H1 (cell line): ENCODE results near the gene ATP9B. TPM values are rescaled to one million over a fixed set of nuclear protein-coding genes. Genes with fewer than 3 reads are reported as not detected.

Experiments used
- CTCF ChIA-PET: fragments of 300-600 bp; sonication (Branson Sonifier 250); formaldehyde crosslinking; loops from one replicate; lab custom pipeline; 2021; ENCODE audit not compliant: partially characterized antibody; lab: Charles Lee
- POLR2A ChIA-PET: fragments of 300-600 bp; sonication (Branson Sonifier 250); formaldehyde crosslinking; loops from one replicate; lab custom pipeline; 2021; ENCODE audit warnings: inconsistent platforms; ENCODE audit not compliant: partially characterized antibody; lab: Charles Lee
- DNase-seq, 2 experiments: peaks; one replicate each; pipeline versions ENCODE4 v3.0.0 to v3.0.0-alpha.2; 2010 to 2022; ENCODE audit warnings: low spot score in 2 of 2, low read depth in 1 of 2, mixed read lengths in 1 of 2
- FAIRE-seq: peaks from 2 replicates; lab custom pipeline; 2011; peaks lifted over from hg19 to GRCh38; lab: Jason Lieb, UNC
- H2AFZ ChIP-seq: 2 replicates; pipeline ENCODE4 v1.8.1; 2012; ENCODE audit warnings: low read length, inconsistent platforms
- H2AK5ac ChIP-seq: 2 replicates; pipeline ENCODE4 v1.6.1; 2013; ENCODE audit warnings: low read depth, low read length
- H2BK120ac ChIP-seq: replicated peaks from 2 replicates; pipeline ENCODE3; 2013; ENCODE audit warnings: low read depth, low read length, inconsistent platforms
- H2BK12ac ChIP-seq: 2 replicates; pipeline ENCODE4 v1.6.1; 2013; ENCODE audit warnings: low read depth, low read length
- H2BK15ac ChIP-seq: 2 replicates; pipeline ENCODE4 v1.6.1; 2013; ENCODE audit warnings: low read length
- H2BK20ac ChIP-seq: 2 replicates; pipeline ENCODE4 v1.6.1; 2013; ENCODE audit warnings: low read length
- H2BK5ac ChIP-seq: 2 replicates; pipeline ENCODE4 v1.6.1; 2013; ENCODE audit warnings: low read depth, low read length
- H3K14ac ChIP-seq: 2 replicates; pipeline ENCODE4 v1.6.1; 2013; ENCODE audit warnings: inconsistent platforms; ENCODE audit not compliant: insufficient read length
- H3K18ac ChIP-seq: 2 replicates; pipeline ENCODE4 v1.6.1; 2013; ENCODE audit warnings: low read length; ENCODE audit errors: extremely low read depth
- H3K23ac ChIP-seq: 2 replicates; pipeline ENCODE4 v1.6.1; 2013; ENCODE audit warnings: inconsistent platforms; ENCODE audit not compliant: insufficient read length
- H3K23me2 ChIP-seq: 2 replicates; pipeline ENCODE4 v1.6.1; 2013; ENCODE audit warnings: low read depth, low read length
- H3K27ac ChIP-seq: 2 replicates; pipeline ENCODE4 v1.6.1; 2011; ENCODE audit warnings: low read depth, low read length, inconsistent platforms
- H3K27me3 ChIP-seq, 4 experiments: replicated peaks in 1 of 4; 1 replicate in 1 of 4; 2 replicates in 3 of 4; pipeline versions ENCODE4 v1.6.1 to v1.8.1; 2011 to 2013; ENCODE audit warnings: low read length in 3 of 4, mild to moderate bottlenecking in 3 of 4, inconsistent platforms in 2 of 4, mixed read lengths in 2 of 4, moderate library complexity in 1 of 4; ENCODE audit not compliant: control insufficient read depth in 3 of 4, insufficient read depth in 3 of 4; ENCODE audit errors: extremely low read depth in 1 of 4
- H3K36me3 ChIP-seq, 4 experiments: 2 replicates each; pipeline versions ENCODE4 v1.6.1 to v1.8.1; 2011 to 2013; ENCODE audit warnings: mild to moderate bottlenecking in 4 of 4, low read length in 3 of 4, moderate library complexity in 2 of 4, control low read depth in 1 of 4, inconsistent platforms in 1 of 4; ENCODE audit not compliant: insufficient read depth in 4 of 4, control insufficient read depth in 2 of 4
- H3K4ac ChIP-seq: replicated peaks from 2 replicates; pipeline ENCODE3; 2013; ENCODE audit warnings: low read length, low read depth, mixed read lengths, inconsistent platforms; ENCODE audit not compliant: insufficient read length
- H3K4me1 ChIP-seq, 4 experiments: replicated peaks in 1 of 4; 1 replicate in 1 of 4; 2 replicates in 3 of 4; pipeline versions ENCODE4 v1.6.1 to v1.8.1; 2011 to 2013; ENCODE audit warnings: low read length in 3 of 4, inconsistent platforms in 2 of 4, mixed read lengths in 1 of 4; ENCODE audit not compliant: insufficient read depth in 4 of 4, control insufficient read depth in 3 of 4
- H3K4me2 ChIP-seq, 2 experiments: 2 replicates each; pipeline versions ENCODE4 v1.6.1 to v1.8.1; 2011 to 2013; ENCODE audit warnings: low read depth in 2 of 2, low read length in 2 of 2, control low read depth in 1 of 2, inconsistent platforms in 1 of 2, mild to moderate bottlenecking in 1 of 2; ENCODE audit not compliant: insufficient read depth in 1 of 2
- H3K4me3 ChIP-seq, 4 experiments: fragments of 200-600, 300-600 bp in 1 of 4; sonication (generic), shearing (Covaris generic), sonication (Bioruptor Twin) in 1 of 4; 2 replicates each; pipeline versions ENCODE4 v1.5.1 to v1.8.1; 2011 to 2016; ENCODE audit warnings: low read length in 4 of 4, low read depth in 3 of 4, control low read depth in 2 of 4, inconsistent platforms in 2 of 4, mild to moderate bottlenecking in 2 of 4, mixed read lengths in 1 of 4, moderate library complexity in 1 of 4; ENCODE audit not compliant: insufficient read depth in 2 of 4; ENCODE audit errors: extremely low read depth in 1 of 4
- H3K56ac ChIP-seq: replicated peaks from 2 replicates; pipeline ENCODE3; 2013; ENCODE audit warnings: low read depth, mild to moderate bottlenecking, mixed read lengths, low read length, inconsistent platforms; ENCODE audit not compliant: insufficient read length
- H3K79me1 ChIP-seq: 2 replicates; pipeline ENCODE4 v1.6.1; 2013; ENCODE audit warnings: low read depth, low read length, control low read depth
- H3K79me2 ChIP-seq, 2 experiments: 2 replicates each; pipeline versions ENCODE4 v1.6.1 to v1.8.1; 2012 to 2013; ENCODE audit warnings: low read length in 2 of 2, mild to moderate bottlenecking in 2 of 2, inconsistent platforms in 1 of 2; ENCODE audit not compliant: insufficient read depth in 2 of 2, control insufficient read depth in 1 of 2
- H3K9ac ChIP-seq, 4 experiments: replicated peaks in 1 of 4; 1 replicate in 1 of 4; 2 replicates in 3 of 4; pipeline versions ENCODE4 v1.6.1 to v1.8.1; 2011 to 2013; ENCODE audit warnings: low read depth in 3 of 4, low read length in 3 of 4, control low read depth in 2 of 4, mild to moderate bottlenecking in 2 of 4, moderate library complexity in 2 of 4, inconsistent platforms in 1 of 4; ENCODE audit errors: extremely low read depth in 1 of 4
- H3K9me3 ChIP-seq, 2 experiments: 2 replicates each; pipeline versions ENCODE4 v1.6.1 to v1.8.1; 2012 to 2013; ENCODE audit warnings: mild to moderate bottlenecking in 2 of 2, moderate library complexity in 2 of 2, control low read depth in 1 of 2, inconsistent platforms in 1 of 2, low read depth in 1 of 2, low read length in 1 of 2, mixed read lengths in 1 of 2; ENCODE audit not compliant: insufficient read depth in 2 of 2
- H4K20me1 ChIP-seq, 2 experiments: replicated peaks in 1 of 2; 2 replicates each; pipeline versions ENCODE3 to v1.8.1; 2011 to 2013; ENCODE audit warnings: inconsistent platforms in 2 of 2, low read length in 2 of 2, mild to moderate bottlenecking in 1 of 2; ENCODE audit not compliant: insufficient read depth in 2 of 2, control insufficient read depth in 1 of 2
- H4K5ac ChIP-seq: 2 replicates; pipeline ENCODE4 v1.6.1; 2013; ENCODE audit warnings: low read length, low read depth, mixed read lengths, inconsistent platforms; ENCODE audit not compliant: insufficient read length
- H4K8ac ChIP-seq: 2 replicates; pipeline ENCODE4 v1.8.0; 2013; ENCODE audit warnings: mild to moderate bottlenecking, moderate library complexity, low read length, inconsistent platforms; ENCODE audit not compliant: insufficient read depth; ENCODE audit errors: extremely low read depth
- H4K91ac ChIP-seq: replicated peaks from 2 replicates; pipeline ENCODE3; 2013; ENCODE audit warnings: low read length, mixed read lengths, inconsistent platforms; ENCODE audit not compliant: insufficient read length
- BACH1 ChIP-seq: IDR thresholded peaks from 2 replicates; pipeline ENCODE4 v1.6.1; 2012; ENCODE audit warnings: low read length, improper control_type of control experiment
- CBX5 ChIP-seq: fragments of 300-800, 300-1000 bp; sonication (generic); IDR thresholded peaks from 2 replicates; pipeline ENCODE4 v1.7.1; 2016; ENCODE audit warnings: antibody characterized with exemption, low read length, low read depth
- CREB1 ChIP-seq: IDR thresholded peaks from 2 replicates; pipeline ENCODE4 v1.6.1; 2012; ENCODE audit warnings: inconsistent platforms
- KDM1A ChIP-seq: fragments of 200-600, 300-600 bp; sonication (generic); IDR thresholded peaks from 2 replicates; pipeline ENCODE4 v1.7.1; 2016; ENCODE audit warnings: mild to moderate bottlenecking, low read length, borderline replicate concordance
- RAD21 ChIP-seq, 2 experiments: IDR thresholded peaks in 1 of 2; conservative IDR thresholded peaks in 1 of 2; 2 replicates each; pipeline ENCODE4 v1.6.1; 2011; ENCODE audit warnings: low read depth in 2 of 2, low read length in 2 of 2, improper control_type of control experiment in 1 of 2, inconsistent platforms in 1 of 2, mild to moderate bottlenecking in 1 of 2, moderate library complexity in 1 of 2
- SIN3A ChIP-seq, 2 experiments: IDR thresholded peaks in 1 of 2; conservative IDR thresholded peaks in 1 of 2; 2 replicates each; pipeline ENCODE4 v1.6.1; 2011 to 2012; ENCODE audit warnings: low read length in 2 of 2, improper control_type of control experiment in 1 of 2, low read depth in 1 of 2, mild to moderate bottlenecking in 1 of 2
- SIRT6 ChIP-seq: IDR thresholded peaks from one replicate; pipeline ENCODE4 v1.7.1; 2012; ENCODE audit warnings: low read length, inconsistent platforms
- TAF1 ChIP-seq: IDR thresholded peaks from 2 replicates; pipeline ENCODE4 v1.6.1; 2011; ENCODE audit warnings: mild to moderate bottlenecking, low read depth, low read length
- TBP ChIP-seq: IDR thresholded peaks from 2 replicates; pipeline ENCODE4 v1.6.1; 2011; ENCODE audit warnings: low read depth, low read length, improper control_type of control experiment
- YY1 ChIP-seq: IDR thresholded peaks from 2 replicates; pipeline ENCODE4 v1.6.1; 2011; ENCODE audit warnings: low read depth, mild to moderate bottlenecking, low read length
- WGBS, 2 experiments: shearing (Covaris generic) in 1 of 2; methylation state at CpG; one replicate each; pipeline versions ENCODE4 v1.1.6 to v1.1.7; 2013 to 2015; ENCODE audit warnings: low lambda C conversion rate in 2 of 2, mixed read lengths in 2 of 2, inconsistent platforms in 1 of 2, low coverage in 1 of 2, missing lambda C conversion rate in 1 of 2; ENCODE audit not compliant: insufficient replicate concordance in 2 of 2, insufficient coverage in 1 of 2, insufficient read length in 1 of 2; ENCODE audit errors: extremely low coverage in 1 of 2, missing lambda C conversion rate in 1 of 2; 5-methylcytosine and 5-hydroxymethylcytosine counted together
- polyA plus RNA-seq, 7 experiments: library from polyadenylated mRNA; depleted of rRNA in 3 of 7; stranded (reverse) in 5 of 7; unstranded in 2 of 7; fragments of >200 nt in 5 of 7; fragments of 200-250 nt in 2 of 7; gene quantifications; 1 replicate in 5 of 7; 2 replicates in 1 of 7; 4 replicates in 1 of 7; pipeline versions ENCODE4 v1.2.1 to v1.2.3, GENCODE V29; 2011 to 2013; ENCODE audit warnings: missing spikeins in 2 of 7, mixed read lengths in 2 of 7
- total RNA-seq: library from RNA; stranded (reverse); fragmentation: NEBNext Ultra II Directional; extraction: Animal tissue kit (Norgen Biotek cat#: 25700); gene quantifications from 2 replicates; pipeline ENCODE4 v1.2.1, GENCODE V29; 2021
- TF ChIP-seq, protein P1 (sequence below): IDR thresholded peaks from 2 replicates; pipeline ENCODE4 v1.6.1; 2011; ENCODE audit warnings: low read depth, mild to moderate bottlenecking, low read length; ENCODE audit not compliant: insufficient read depth
- TF ChIP-seq, protein P2 (sequence below): IDR thresholded peaks from 2 replicates; pipeline ENCODE4 v1.6.1; 2012; ENCODE audit warnings: inconsistent platforms

Gene ATP9B
- total and polyA plus RNA-seq, 2 of the 8 experiments (the other 6 are each of a cell fraction or from before 2014, with no cell fraction given) = 15.1 to 21.7 TPM

DNA sequence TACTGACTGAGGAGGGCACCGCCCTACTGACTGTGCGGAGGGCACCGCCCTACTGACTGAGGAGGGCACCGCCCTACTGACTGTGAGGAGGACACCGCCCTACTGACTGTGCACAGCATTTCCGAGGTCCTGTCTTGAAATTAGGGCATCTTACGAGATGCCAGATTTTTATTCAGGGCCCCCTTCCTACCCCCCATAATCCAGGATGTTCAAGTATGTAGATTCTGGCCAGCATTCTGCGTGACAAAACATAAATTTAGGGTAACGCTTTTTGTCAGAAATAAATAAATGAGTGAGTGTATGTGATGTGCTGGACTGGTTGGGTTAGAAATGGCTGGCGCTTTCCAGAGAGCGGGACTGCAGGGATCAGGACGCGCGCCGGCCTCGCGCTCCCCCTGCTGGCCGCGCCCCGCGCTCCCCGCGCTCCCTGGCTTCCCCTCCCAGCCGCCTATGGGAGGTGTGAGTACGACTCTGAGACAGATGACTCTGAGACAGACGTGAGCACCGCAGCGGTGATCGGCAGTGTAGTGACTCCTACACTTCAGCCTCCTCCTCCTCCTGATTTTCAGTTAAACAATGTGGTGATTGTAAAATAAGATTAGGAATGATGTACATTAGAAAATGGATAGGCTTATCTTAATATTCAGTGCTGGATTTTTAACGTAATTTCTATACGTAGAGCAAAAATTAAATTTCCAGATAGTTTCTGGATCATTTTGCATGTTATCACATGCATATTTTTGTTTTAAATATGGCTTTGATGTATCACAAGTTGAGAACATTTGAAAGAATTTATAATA is 177.3 kb downstream of the ATP9B start:
- Histone ChIP-seq H3K56ac (no peak overlapping the region), H3K27me3 (no peaks in the 10 kb centered on the region), H3K27ac (no peak overlapping the region), H4K8ac (no peak overlapping the region), H2BK12ac (no peak overlapping the region), H3K14ac (no peak overlapping the region), H3K18ac (no peak overlapping the region), H4K91ac (no peak overlapping the region), H2BK15ac (no peak overlapping the region), H2AK5ac (no peak overlapping the region), H3K4me1 (no peaks in the 10 kb centered on the region; a peak in 1 of 7 replicates), H3K79me2 (no peaks in the 10 kb centered on the region), H3K23me2 (no peaks in the 10 kb centered on the region), H3K23ac (no peak overlapping the region), H3K4me3 (no peak overlapping the region), H3K4me2 (no peak overlapping the region), H3K9me3 (no peaks in the 10 kb centered on the region), H2BK5ac (no peak overlapping the region), H3K79me1 (no peaks in the 10 kb centered on the region), H3K36me3 (no peaks in the 10 kb centered on the region), H4K20me1 (no peaks in the 10 kb centered on the region), H3K9ac (no peak overlapping the region), H2BK20ac (no peak overlapping the region), H4K5ac (no peak overlapping the region), H2AFZ (no peak overlapping the region), H2BK120ac (no peak overlapping the region), H3K4ac (no peak overlapping the region)
- DNase-seq = peak; percentile 47 to 89
- ChIA-PET POLR2A (no interaction called here), CTCF (no interaction called here)
- FAIRE-seq = no peak
- 30% methylated on average over 31 of the region's 31 CpGs; no CpG with 5 or more reads in 1 of the 2 experiments for WGBS, 2 experiments
- TF ChIP-seq RAD21 (IDR thresholded peaks at IDR 0.05 in 1 of 2, conservative IDR thresholded peaks at IDR 0.05 in 1 of 2; ENCODE audit: low read depth in 2 of 2, low read length in 2 of 2) (peak; percentile 85 to 88), CREB1 (0 out of 2 replicates have a peak, but pooled peaks have one; percentile 27), KDM1A (no peak), YY1 (peak; percentile 80; the same call in 1 of the 2 replicates), BACH1 (no peak), SIRT6 (no peak), CBX5 (no peak), TBP (no peak), SIN3A (conservative IDR thresholded peaks at IDR 0.05 in 1 of 2, IDR thresholded peaks at IDR 0.05 in 1 of 2; ENCODE audit: low read depth in 1 of 2, low read length in 2 of 2) (0 out of 4 replicates have a peak, but pooled peaks of 1 of the 2 experiments have one; percentile 23), TAF1 (no peak)
- TF ChIP-seq, protein P1, sequence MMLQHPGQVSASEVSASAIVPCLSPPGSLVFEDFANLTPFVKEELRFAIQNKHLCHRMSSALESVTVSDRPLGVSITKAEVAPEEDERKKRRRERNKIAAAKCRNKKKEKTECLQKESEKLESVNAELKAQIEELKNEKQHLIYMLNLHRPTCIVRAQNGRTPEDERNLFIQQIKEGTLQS = no peak
- TF ChIP-seq, protein P2, sequence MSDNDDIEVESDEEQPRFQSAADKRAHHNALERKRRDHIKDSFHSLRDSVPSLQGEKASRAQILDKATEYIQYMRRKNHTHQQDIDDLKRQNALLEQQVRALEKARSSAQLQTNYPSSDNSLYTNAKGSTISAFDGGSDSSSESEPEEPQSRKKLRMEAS = 0 out of 2 replicates have a peak, but pooled peaks have one; percentile 20
